GM18511 (cell line): ENCODE measurements around the gene THSD4.

Source experiments
- ATAC-seq: cut with Tn5 transposase; IDR thresholded peaks from one replicate; pipeline ENCODE4 v1.9.1; 2021; ENCODE audit warnings: mild to moderate bottlenecking, moderate library complexity; ENCODE audit not compliant: unreplicated experiment

The THSD4 gene

DNA sequence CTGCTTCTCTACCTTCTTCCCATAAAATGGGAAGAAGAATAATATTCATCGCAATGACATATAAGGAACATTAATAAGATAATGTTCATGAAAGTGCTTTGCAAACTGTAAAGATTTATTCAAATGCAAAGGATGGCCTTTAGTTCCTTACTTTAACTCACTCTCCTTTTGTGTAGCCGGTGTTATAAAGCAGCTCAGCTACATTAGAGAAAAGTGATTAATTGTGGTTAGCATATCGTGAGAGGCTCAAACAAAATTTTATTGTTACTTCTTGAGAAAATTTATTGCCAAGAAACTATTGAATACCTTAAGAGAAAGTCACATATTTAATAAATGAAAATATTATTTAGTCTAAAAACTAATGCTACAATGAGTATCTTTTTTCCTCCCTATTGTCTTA lies 444.3 kb downstream of the THSD4 start:
- no peak for ATAC-seq

- ATAC-seq = no peak
These were observed 447.0 kb downstream of the THSD4 start for GRCh38 chr15:71562251-71562650.

DNA sequence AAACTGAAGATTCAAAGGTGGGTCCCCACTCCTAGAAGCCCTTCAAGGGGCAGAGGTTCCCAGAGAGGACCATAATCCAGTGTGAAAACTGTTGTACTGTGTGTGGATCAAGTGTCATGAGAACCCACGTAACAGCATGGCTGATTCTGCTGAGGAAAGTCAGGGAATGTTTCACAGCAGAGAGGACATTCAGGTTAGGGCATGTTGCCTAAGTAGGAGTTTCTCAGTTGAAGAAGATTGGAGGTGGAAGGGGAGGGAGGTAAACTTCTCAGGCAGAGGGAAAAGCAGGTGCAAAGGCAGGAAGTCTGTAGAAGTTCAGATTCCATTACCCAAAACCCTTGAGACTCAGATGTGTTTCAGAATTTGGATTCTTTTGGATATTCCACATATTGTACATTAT lies 448.9 kb downstream of the THSD4 start:
- ATAC-seq = no peak

GRCh38 chr15:71565006-71565405 lies 449.7 kb downstream of the THSD4 start:
- no peak for ATAC-seq

GRCh38 chr15:71565631-71566160 lies 450.4 kb downstream of the THSD4 start:
- ATAC-seq = no peak

DNA sequence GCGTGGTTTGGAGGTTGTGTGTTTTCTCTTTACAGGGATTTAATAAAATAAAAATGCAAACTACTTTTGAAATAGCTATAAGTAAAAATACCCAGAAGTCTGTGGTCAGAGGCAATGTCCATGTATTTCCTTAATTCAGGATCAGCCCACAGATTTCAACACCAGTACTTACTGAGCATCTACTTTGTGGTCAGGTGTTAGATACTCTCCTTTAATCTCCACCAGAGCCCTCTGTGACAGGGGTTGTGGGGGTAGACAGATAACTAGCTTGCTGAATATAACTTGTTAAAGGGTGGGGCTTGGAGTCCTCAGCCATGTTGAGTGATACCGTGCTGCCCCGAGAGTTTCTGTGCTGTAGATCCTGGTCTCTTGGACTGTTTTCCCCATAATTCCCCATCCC lies 451.0 kb downstream of the THSD4 start:
- no peak for ATAC-seq

GRCh38 chr15:71567173-71567572 lies 451.9 kb downstream of the THSD4 start:
- no peak for ATAC-seq

- no peak for ATAC-seq
These were observed 453.0 kb downstream of the THSD4 start for GRCh38 chr15:71568227-71568626.

DNA sequence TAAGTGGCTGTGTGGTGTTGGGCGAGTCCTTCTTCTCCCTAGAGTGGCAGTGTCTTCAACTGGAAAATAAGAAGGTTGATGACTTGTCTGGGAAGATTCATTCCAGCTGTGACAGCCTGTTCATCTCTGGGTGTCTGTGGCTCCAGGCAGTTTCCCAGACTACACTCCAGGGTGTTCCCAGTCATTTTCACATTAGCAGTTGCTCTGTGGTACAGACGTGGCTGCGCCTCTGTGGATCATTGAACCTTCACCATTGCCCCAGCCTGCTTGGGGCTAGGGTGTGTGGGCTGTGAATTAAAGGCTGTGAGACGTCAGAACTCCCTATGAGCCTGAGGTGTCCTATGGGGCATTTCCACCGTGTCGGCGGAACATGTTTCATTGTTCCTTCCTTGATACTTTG lies 455.5 kb downstream of the THSD4 start:
- no peak for ATAC-seq

DNA sequence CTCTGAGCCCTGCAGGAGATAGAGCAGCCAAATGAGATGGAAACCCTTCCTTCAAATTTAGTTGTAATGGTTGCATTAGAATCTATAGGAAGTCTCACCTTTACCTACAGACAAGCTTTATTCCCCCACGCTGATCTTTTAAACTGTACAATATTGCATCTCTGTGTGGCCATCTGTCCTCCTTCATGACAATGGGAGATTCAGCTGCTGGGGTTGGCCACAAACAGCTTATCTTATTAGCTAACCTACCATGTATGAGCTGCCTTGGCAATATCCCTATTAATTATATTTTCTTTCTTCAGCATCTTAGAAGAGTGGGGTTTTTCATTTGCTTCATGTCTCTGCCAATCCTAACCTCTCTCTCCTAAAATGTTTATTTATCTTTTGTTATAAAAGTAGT lies 456.4 kb downstream of the THSD4 start:
- no peak for ATAC-seq

GRCh38 chr15:71572452-71573053 lies 457.3 kb downstream of the THSD4 start:
- no peak for ATAC-seq

DNA sequence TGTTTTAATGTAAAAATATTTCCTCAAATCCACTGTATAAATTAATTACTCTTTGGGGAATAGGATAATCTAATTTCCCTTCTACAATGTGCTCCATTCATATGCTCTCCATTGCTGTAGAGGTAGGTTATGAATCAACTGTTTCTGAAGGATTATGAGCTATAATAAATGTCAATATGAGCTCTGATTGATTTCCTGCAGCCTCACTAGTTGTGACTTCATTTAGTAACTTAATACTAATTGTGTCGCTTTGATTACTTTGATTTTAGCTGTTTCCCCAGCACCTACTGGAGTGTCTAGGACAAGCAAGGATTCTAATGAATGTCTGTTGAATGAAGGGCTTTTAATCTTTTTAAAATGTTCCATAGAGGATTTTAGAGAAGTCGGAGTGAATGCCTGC lies 458.3 kb downstream of the THSD4 start:
- ATAC-seq = no peak

GRCh38 chr15:71575474-71576045 lies 460.3 kb downstream of the THSD4 start:
- no peak for ATAC-seq

GRCh38 chr15:71577071-71577470 lies 461.8 kb downstream of the THSD4 start:
- ATAC-seq = no peak

DNA sequence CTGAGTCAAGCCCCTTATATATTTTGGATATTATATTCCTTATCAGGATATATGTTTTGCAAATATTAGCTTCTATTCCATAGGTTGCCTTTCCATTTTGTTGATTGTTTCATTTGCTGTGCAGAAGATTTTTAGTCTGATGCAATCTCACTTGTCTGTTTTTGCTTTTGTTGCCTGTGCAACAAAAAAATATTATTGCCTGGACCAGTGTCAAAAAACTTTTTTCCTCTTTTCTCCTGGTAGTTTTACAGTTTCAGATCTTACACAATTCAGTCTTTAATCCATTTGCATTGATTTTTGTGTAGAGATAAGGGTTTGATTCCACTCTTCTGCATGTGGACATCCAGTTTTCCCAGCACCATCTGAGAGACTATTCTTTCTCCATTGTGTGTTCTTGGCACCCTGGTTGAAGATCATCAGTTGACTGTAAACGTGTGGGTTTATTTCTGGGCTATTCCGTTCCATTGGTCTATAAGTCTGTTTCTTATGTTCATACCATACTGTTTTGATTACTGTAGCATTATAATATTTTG lies 466.2 kb downstream of the THSD4 start:
- no peak for ATAC-seq

DNA sequence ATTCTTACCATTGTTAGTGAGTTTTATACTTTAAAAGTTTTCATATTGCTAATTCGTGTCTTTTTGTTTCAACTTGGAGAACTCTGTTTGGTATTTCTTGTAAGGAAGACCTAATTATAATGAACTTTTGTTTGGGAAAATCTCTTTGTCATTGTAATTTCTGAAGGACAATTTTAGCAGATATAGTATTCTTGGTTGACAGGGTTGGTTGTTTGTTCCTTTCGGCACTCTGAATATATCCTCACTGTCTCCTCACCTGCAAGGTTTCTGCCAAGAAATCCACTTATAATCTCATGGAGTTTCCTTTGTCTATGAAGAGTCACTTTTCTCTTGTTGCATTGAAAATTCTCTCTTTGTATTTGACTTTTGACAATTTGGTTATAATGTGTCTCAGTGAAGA lies 469.9 kb downstream of the THSD4 start:
- no peak for ATAC-seq

- ATAC-seq = no peak
These were observed 471.2 kb downstream of the THSD4 start for GRCh38 chr15:71586463-71586862.

DNA sequence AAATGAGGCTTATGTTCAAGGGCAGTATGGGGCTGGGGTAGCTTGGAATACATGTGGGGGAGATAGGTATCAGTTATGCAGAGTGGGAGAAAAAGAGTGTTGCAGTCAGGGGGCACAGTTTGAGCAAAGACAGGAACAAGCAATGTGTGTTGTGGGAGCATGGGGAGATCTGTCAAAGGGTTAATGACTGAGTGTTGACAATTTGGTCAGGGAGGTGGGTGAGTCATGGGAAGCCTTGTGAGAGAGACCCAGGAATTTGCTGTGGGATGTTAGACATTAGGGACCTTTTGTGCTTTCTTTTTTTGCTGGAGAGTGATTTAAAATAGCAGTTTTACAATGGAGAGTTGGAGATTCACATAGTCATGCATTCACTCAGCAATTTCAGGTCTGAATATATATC lies 473.5 kb downstream of the THSD4 start:
- ATAC-seq = no peak

- ATAC-seq = no peak
These were observed 475.8 kb downstream of the THSD4 start for GRCh38 chr15:71591057-71591456.

GRCh38 chr15:71592203-71592602 lies 476.9 kb downstream of the THSD4 start:
- ATAC-seq = no peak

GRCh38 chr15:71595846-71596553 lies 480.7 kb downstream of the THSD4 start:
- ATAC-seq = no peak

DNA sequence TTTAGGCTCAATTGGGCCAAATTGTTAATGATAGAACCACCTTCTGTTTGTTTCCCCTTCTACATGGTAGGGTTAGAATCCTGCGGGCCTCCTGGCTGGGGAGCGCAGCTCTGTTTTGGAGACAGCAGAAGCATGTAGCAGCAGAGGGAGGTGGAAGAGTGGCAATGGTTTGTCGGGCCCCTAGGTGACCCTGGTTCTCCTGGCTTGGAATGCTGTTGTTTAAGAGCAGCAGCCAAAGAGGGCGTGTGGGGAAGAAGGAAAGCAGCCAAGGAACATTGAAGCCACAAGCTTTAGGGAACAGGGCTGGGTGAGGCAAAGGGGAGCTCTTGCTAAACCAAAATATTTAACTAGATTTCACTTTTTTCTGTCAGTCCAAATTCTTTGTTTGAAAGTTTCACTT lies 481.4 kb downstream of the THSD4 start:
- ATAC-seq = no peak
